SK-N-SH treated with all-trans-retinoic acid at 6 μM for 48 hours (cell line): ENCODE results near the gene C2orf42.
"Not testable (repeated sequence)": the region's sequence is repeated elsewhere in the genome, so short reads cannot be mapped to it uniquely, and the experiment has no call there.

Experiments used
- ATAC-seq: fragments of 200-7000 bp; cut with Tn5 transposase; 3 replicates; pipeline ENCODE4 v1.9.1; 2020; ENCODE audit warnings: mild to moderate bottlenecking, moderate library complexity
- ARNTL ChIP-seq: fragments of 450-650 bp; formaldehyde crosslinking; IDR thresholded peaks from 2 replicates; pipeline ENCODE4 v1.5.0; 2020; ENCODE audit warnings: low read depth, mild to moderate bottlenecking, moderate library complexity, borderline replicate concordance
- BACH2 ChIP-seq: fragments of 250-450 bp; sonication (Bioruptor Pico); IDR thresholded peaks from 2 replicates; pipeline ENCODE4 v1.9.0; 2021; ENCODE audit warnings: mild to moderate bottlenecking, borderline replicate concordance
- CREB5 ChIP-seq: fragments of 250-450 bp; sonication (Bioruptor Pico); IDR thresholded peaks from 2 replicates; pipeline ENCODE4 v1.5.1; 2020; ENCODE audit warnings: low read depth, mild to moderate bottlenecking, moderate library complexity
- CSDC2 ChIP-seq: fragments of 250-450 bp; sonication (Bioruptor Pico); IDR thresholded peaks from 2 replicates; pipeline ENCODE4 v1.5.0; 2020; ENCODE audit warnings: mild to moderate bottlenecking, moderate library complexity
- CSRNP3 ChIP-seq: fragments of 250-450 bp; sonication (Bioruptor Pico); IDR thresholded peaks from 2 replicates; pipeline ENCODE4 v1.5.1; 2021; ENCODE audit warnings: mild to moderate bottlenecking, moderate library complexity
- ESRRG ChIP-seq: fragments of 250-450 bp; sonication (Bioruptor Pico); IDR thresholded peaks from 2 replicates; pipeline ENCODE4 v1.6.1; 2021; ENCODE audit warnings: mild to moderate bottlenecking
- GLIS3 ChIP-seq: fragments of 250-450 bp; sonication (Bioruptor Pico); IDR thresholded peaks from 2 replicates; pipeline ENCODE4 v1.5.0; 2020; ENCODE audit warnings: mild to moderate bottlenecking, moderate library complexity
- ISL1 ChIP-seq: fragments of 250-450 bp; sonication (Bioruptor Pico); IDR thresholded peaks from 2 replicates; pipeline ENCODE4 v2.1.2; 2022; ENCODE audit warnings: mild to moderate bottlenecking, moderate library complexity
- OSR1 ChIP-seq: fragments of 250-450 bp; sonication (Bioruptor Pico); IDR thresholded peaks from 2 replicates; pipeline ENCODE4 v1.8.0; 2022; ENCODE audit warnings: moderate library complexity, mild to moderate bottlenecking, inconsistent platforms
- PATZ1 ChIP-seq: fragments of 250-450 bp; sonication (Bioruptor Pico); IDR thresholded peaks from 2 replicates; pipeline ENCODE4 v1.8.0; 2020; ENCODE audit warnings: mild to moderate bottlenecking, moderate library complexity, borderline replicate concordance
- POU6F1 ChIP-seq: fragments of 250-450 bp; sonication (Bioruptor Pico); IDR thresholded peaks from 2 replicates; pipeline ENCODE4 v1.8.0; 2021; ENCODE audit warnings: low read depth, mild to moderate bottlenecking, moderate library complexity, borderline replicate concordance
- PPARA ChIP-seq: fragments of 250-450 bp; sonication (Bioruptor Pico); IDR thresholded peaks from 2 replicates; pipeline ENCODE4 v1.5.0; 2020; ENCODE audit warnings: mild to moderate bottlenecking, borderline replicate concordance
- RARB ChIP-seq: fragments of 250-450 bp; sonication (Bioruptor Pico); IDR thresholded peaks from 2 replicates; pipeline ENCODE4 v1.8.0; 2021; ENCODE audit warnings: mild to moderate bottlenecking, moderate library complexity
- SNAI2 ChIP-seq: fragments of 250-450 bp; sonication (Bioruptor Pico); IDR thresholded peaks from 2 replicates; pipeline ENCODE4 v1.5.0; 2020; ENCODE audit warnings: mild to moderate bottlenecking, moderate library complexity
- TCF4 ChIP-seq: fragments of 250-450 bp; sonication (Bioruptor Pico); IDR thresholded peaks from 2 replicates; pipeline ENCODE4 v1.8.0; 2021; ENCODE audit warnings: mild to moderate bottlenecking, moderate library complexity, borderline replicate concordance
- TOX ChIP-seq: fragments of 250-450 bp; sonication (Bioruptor Pico); IDR thresholded peaks from 2 replicates; pipeline ENCODE4 v1.8.0; 2021; ENCODE audit warnings: mild to moderate bottlenecking, moderate library complexity, borderline replicate concordance
- TSHZ2 ChIP-seq: fragments of 250-450 bp; sonication (Bioruptor Pico); IDR thresholded peaks from 2 replicates; pipeline ENCODE4 v1.5.0; 2020; ENCODE audit warnings: mild to moderate bottlenecking, moderate library complexity
- ZC3H10 ChIP-seq: fragments of 250-450 bp; sonication (Bioruptor Pico); IDR thresholded peaks from 2 replicates; pipeline ENCODE4 v1.5.1; 2021; ENCODE audit warnings: mild to moderate bottlenecking, moderate library complexity
- ZFP3 ChIP-seq: fragments of 250-450 bp; sonication (Bioruptor Pico); IDR thresholded peaks from 2 replicates; pipeline ENCODE4 v1.5.0; 2020; ENCODE audit warnings: mild to moderate bottlenecking, moderate library complexity
- ZNF565 ChIP-seq: fragments of 450-650 bp; formaldehyde crosslinking; conservative IDR thresholded peaks from 2 replicates; pipeline ENCODE4 v1.5.0; 2020; ENCODE audit warnings: low read depth, mild to moderate bottlenecking, moderate library complexity
- ZNF8 ChIP-seq: fragments of 450-650 bp; formaldehyde crosslinking; IDR thresholded peaks from 2 replicates; pipeline ENCODE4 v1.5.0; 2020; ENCODE audit warnings: mild to moderate bottlenecking, moderate library complexity

Gene C2orf42

GRCh38 chr2:70233926-70234325 is 43.1 kb upstream of the C2orf42 start:
- TF ChIP-seq SNAI2 (CRISPR knock-in tag) (no peak), CSRNP3 (CRISPR knock-in tag) (no peak), ZC3H10 (CRISPR knock-in tag) (no peak), OSR1 (CRISPR knock-in tag) (no peak), GLIS3 (no peak), CSDC2 (CRISPR knock-in tag) (no peak), PATZ1 (CRISPR knock-in tag) (no peak), CREB5 (CRISPR knock-in tag) (no peak), RARB (no peak), ARNTL (CRISPR knock-in tag) (no peak), ZFP3 (CRISPR knock-in tag) (no peak), POU6F1 (CRISPR knock-in tag) (no peak), TOX (CRISPR knock-in tag) (no peak), ZNF8 (CRISPR knock-in tag) (no peak), ISL1 (CRISPR knock-in tag) (no peak), ESRRG (no peak), ZNF565 (CRISPR knock-in tag) (no peak), BACH2 (CRISPR knock-in tag) (no peak), TCF4 (no peak)
- ATAC-seq: no peak

GRCh38 chr2:70226781-70227180 is 36.0 kb upstream of the C2orf42 start:
- TF ChIP-seq CSDC2 (CRISPR knock-in tag) (no peak), RARB (no peak), GLIS3 (no peak), CREB5 (CRISPR knock-in tag) (no peak), TSHZ2 (no peak), ISL1 (CRISPR knock-in tag) (no peak), BACH2 (CRISPR knock-in tag) (no peak), PPARA (CRISPR knock-in tag) (no peak), TCF4 (no peak), ZFP3 (CRISPR knock-in tag) (no peak), CSRNP3 (CRISPR knock-in tag) (no peak)

GRCh38 chr2:70223305-70223704 is 32.5 kb upstream of the C2orf42 start:
- not testable (repeated sequence) for ATAC-seq

More at GRCh38 chr2:70226781-70227180, 36.0 kb upstream of the C2orf42 start:
- ATAC-seq: no peak
